HG02610 (cell line): ENCODE data around the gene LPXN.

ENCODE experiments used
- ATAC-seq: cut with Tn5 transposase; IDR thresholded peaks from one replicate; pipeline ENCODE4 v1.9.1; 2021; ENCODE audit warnings: mild to moderate bottlenecking, moderate library complexity; ENCODE audit not compliant: unreplicated experiment

LPXN gene

DNA sequence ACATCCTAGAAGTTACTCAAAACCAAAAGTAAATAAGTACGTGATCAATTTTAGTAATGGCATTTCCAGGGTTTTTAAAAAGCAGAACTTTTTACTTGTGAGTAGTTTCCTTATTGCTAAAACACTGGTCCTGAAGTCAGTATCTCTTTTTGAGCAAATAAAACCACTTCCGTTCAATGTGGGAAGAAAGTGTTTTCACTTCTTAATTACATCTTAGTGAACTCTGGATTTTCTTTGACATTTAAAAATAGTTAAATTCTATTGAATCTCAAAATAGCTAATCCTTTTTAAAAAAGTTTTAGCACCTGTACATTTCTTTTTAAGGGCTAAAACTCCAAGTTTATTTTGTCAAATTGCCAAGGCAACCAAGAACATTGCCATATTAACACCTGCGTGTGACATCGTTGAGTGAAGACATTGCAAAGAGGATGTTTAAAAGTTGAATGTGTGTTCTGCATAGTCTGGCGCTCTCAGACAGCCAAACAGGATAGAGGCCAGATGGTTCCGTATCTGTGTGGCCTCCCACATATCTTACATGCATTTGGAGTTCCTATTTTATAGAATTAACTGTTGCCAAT, 50.5 kb downstream of the LPXN start:
- ATAC-seq = peak; percentile 85

DNA sequence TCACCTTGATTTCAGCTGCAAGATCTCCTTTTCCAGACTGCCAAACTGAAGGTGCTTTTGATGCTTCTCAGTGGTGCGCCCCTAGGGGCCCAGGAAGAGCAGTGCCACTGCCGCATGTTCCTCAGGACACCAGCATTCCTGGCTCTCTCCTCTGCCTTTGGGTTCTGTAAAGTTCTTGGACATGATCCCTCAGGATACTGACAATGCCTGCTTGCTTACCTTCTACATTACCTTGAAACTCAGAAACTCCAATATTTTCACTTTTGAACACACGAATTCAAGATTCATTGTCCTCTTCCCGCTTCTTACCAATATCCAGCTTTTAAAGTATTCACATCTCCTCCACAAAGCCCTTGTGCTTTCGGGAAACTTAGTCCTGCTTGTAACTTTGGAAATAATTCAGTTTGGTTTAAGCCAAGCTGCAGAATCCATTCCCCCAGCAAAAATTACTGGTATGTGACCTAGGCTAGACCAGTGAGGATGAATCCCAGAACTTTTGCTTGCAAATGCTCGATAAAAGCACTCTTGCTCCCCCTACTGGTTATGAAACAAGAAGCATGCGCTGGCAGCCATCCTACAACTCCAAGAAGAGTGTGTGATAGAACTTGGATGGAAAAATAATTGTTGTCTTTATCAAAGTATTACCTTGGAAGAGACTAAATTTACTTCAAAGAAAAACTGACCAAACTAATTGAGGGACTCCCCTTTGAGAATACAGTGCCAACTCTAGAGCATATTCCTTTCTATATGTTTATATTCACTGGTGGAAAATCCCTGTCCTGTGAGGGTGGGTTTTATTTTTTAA, 51.2 kb downstream of the LPXN start:
- ATAC-seq = peak; percentile 35

DNA sequence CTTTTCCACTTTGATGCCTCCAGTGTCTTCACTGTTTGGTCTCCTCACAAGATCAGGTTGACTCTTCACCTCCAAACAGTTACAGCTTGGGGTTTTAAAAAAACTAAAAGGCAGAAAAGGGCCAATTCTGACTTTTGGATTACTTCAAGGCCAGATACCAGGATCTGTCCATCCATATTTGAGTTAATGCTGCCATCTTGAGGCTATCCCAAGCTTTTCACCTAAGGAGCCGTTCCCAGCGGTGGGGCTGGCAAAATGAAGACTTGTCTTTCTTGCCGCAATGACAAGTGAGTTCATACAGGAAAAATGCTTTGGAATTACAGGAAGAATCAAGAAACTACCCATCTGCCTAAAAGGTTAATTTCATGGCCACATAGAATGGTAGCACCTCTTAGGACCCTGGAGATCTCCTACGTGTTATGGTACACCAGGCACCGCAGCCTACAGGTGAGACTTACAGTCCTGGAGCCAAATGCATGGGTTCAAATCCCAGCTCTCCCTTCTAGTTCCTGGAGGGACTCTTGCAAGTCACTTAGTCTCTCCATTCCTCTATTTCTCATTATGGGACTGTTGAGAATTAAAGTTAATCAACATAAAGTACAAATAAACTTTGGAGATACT, 61.8 kb downstream of the LPXN start:
- peak; percentile 61 for ATAC-seq

DNA sequence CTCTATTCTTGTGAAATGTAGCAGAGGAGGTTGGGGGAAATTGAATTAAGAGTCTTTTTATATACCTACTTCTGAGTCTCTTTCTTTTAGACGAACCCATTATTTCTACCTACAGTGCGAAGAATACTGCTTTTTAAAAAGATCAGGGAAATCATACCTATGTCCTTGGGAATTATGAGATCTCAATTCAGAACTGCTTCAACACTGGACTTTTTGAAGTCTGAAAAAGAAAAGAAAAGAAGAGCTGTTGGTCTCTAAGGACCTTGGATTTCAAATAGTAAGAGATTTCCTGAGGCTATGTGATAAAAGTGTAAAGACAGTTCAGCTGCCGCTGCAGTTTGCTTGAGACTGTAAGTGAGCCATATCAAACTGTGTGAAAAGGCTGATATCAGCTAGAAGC, 64.0 kb downstream of the LPXN start:
- no peak for ATAC-seq

DNA sequence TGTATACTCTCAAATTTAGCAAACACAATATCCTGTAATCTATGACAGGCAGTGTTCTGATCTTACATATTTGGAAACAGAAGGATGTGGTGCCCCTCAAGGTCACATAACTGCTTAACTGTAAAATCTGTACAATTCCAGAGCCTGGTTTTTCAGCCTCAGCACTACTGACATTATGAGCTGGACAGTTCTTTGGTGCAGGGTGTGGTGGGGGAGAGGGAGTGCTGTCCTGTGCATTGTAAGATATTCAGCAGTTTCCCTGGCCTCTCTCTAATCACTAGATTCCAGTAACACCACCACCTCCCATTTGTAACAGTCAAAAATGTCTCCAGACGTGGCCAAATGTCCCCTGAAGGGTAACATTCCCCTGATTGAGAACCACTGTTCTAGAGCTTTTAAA, 65.9 kb downstream of the LPXN start:
- no peak for ATAC-seq

DNA sequence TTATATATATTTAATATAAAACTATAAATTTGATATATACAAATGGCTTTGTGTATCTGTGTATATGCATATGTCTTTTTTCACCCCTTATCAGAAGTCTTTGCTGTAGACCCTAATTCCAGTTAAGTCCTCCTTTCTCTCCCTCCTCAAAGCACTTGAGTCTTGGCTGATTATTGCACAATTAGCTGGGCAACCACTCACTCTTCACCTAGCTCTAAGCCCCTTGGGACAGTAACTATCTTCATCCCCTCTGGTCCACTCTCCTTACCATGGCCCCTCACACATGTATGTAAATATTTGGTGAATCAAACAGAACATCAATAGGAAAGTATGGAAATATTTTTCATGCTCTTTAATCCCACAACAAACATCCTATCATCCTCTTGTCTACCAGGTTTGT, 66.8 kb downstream of the LPXN start:
- no peak for ATAC-seq

DNA sequence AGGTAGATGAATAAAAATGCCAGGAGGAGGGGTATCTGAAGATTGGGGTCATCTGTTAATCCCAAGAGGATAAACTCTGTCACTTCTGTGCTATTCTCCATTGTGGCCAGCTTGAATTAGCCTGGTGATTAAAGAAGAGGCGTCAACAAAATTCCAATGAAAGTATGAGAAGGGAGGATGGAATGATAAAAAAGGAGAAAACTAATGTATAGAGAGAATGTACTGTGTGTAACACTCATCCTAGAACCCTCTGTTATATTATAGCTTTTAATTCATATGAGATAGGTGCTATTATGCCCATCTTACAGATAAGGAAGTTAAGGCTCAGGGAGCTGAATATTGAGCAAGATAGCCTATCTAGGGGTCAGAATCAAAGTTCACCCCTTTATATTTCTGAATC, 67.7 kb downstream of the LPXN start, which contains the start of gene OR5B21:
OR5B21 (minus strand) TSS at position 101 of the 400 bp plus-strand sequence; CDS start at position 101, 0 bp downstream.
- ATAC-seq = no peak

DNA sequence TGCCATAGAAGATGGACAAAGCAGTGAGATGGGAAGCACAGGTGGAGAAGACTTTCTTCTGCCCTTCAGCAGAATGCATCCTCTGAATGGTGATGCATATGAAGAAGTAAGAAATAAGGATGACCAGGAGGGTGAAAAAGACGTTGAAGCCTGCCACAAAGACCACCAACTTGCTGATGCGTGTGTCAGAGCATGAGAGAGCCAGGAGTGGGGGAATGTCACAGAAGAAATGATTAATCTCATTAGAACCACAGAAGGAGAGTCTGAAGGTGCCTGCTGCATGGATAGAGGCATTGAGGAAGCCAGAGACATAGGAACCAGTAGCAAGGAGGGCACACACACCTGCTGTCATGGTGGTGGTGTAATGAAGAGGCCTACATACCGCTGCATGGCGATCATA, 68.3 kb downstream of the LPXN start:
- ATAC-seq = no peak

DNA sequence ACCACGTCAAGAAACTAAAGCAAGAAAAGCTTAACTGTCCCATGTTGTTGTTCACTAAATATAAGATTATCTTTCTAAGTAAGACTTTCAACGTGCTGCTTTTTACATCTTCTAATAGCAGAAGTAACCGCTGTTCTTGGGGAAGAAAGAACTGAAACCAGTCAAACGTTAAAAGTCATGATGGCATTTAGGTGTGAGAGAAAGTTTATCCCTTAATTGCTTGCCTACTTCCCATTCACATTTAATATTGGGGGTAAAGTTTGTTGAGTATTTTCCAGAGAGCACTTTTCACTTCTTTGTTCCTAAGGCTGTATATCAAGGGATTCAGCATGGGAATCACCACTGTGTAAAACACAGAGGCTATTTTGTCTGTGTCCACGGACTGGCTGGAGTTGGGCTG, 68.7 kb downstream of the LPXN start:
- no peak for ATAC-seq

DNA sequence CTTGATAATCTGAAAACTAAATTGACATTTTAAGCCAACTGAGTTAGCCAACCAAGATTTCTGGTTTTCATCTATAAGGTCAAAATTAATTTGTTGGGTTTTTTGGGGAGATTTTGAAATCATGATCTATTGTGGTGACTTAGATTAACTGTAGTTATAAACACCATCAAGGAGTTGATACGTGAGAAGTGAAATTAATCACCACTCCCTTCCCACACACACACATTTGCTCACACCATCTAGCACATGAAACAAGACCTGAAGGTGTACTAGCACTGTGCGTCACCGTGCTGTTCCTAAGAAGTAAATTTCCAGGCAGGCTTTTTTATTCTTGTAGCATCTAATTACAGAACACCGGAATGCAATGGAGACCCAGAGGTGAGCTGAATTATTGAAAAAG, 69.8 kb downstream of the LPXN start:
- ATAC-seq = no peak

DNA sequence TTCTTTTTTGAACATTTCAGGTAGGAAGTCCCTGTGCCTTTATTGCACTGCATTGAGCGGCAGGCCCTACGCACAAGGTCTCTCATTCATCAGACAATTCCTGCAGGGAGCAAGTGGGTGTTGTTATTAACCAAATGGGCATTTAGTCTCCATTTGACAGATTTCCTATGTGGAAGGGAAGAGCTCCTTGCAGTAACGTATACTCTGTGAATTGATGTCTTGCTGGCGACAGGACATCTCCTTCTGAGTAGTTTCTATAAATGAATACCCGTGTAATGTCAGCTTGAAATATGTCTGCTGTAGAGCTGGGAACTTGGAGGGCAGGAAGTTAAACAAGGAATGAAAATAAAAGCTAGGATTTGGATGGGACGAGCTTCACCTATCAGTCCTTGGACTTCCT, 71.4 kb downstream of the LPXN start:
- ATAC-seq = no peak

DNA sequence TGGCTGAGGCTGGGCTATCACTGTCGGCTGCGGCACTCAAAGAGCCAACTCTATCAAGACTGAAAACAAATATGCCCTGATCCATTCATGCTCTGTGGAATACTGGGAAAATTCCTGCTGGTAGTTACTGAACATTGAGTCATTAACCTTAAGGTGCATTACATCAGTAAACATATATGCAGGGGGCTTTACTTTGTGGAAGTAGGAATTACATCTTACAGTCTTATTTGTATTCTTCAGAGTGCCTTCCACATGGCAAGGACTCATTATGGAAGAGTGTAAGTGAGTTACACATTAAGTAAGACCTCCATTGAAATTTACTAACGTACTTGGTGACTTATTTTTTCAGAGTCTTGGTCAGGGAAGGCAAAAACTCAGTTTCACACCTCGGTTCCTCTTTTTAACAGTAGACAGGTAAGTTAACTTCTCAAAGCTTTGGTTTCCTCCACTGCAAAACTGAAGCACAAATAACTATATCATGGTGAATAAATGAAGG, 72.2 kb downstream of the LPXN start:
- peak; percentile 83 for ATAC-seq

DNA sequence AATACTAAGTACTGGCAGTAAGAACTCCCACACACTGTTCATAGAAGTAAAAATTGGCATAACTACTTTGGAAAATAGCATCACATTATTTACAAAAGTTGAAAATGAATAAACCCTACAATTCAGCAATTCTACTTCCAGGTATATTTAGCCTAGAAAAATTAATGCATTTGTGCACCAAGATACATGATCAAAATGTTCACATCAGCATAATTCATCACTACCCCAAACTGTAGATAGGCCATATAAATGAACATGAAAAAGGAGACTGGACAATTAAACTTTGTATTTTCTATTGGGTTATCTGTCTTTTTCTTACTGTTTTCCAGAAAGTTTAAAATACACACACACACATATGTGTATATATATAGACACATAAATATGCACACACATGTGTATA, 73.7 kb downstream of the LPXN start:
- no peak for ATAC-seq

DNA sequence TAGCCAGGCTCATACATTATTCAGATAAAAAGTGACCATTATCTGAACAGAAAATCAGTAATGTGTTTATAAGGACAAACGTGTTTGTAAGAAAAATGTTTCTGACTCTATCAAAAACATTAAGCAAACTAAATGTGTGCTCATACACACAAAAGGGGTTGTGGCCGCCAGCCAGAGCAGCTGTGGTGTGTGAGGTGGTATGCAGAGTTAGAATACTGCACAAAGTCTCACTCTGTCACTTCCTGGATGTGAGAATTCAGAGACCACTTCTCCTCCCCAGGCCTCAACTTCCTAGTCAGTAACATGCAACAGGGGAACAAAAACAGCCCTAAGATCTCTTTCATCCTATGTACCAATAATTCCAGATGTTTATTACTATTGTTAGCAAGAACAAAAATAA, 77.2 kb downstream of the LPXN start:
- no peak for ATAC-seq

DNA sequence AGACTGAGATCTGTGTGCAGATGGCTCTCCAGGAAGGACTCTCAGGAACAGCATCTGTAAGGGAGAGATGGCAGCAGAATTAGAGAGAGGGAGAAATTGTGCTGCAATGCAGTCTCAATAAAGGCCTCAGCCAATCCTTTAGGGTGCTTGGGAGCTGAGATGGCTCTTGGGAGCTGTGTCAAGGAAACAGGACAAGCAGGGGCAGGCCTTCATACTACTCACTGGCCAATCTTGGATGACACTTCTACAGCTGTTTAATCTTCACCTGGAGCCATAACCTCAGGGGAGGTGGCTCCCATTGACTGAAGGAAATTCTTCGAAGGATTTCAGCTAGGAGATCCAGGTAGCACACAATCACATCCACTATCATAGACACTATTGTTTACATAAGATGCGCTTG, 77.7 kb downstream of the LPXN start:
- no peak for ATAC-seq

DNA sequence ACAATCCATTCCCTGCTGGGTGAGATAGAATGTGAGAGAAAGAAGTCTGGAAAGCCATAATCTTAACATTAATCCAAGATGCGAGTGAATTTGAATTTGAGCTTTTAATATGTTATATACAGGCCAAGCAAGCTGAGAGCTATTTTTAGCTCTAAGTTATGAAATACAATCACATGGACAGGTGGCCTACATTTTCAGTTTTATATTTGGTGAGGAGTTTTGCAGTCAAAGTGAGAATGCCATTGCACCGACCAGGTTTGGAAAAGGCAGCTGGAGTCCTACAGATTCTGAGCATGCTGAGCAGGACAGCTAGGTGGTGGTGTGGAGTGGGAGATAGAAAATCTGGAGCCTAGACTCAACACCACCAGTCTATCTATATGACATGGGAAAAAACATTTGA, 79.8 kb downstream of the LPXN start:
- no peak for ATAC-seq

DNA sequence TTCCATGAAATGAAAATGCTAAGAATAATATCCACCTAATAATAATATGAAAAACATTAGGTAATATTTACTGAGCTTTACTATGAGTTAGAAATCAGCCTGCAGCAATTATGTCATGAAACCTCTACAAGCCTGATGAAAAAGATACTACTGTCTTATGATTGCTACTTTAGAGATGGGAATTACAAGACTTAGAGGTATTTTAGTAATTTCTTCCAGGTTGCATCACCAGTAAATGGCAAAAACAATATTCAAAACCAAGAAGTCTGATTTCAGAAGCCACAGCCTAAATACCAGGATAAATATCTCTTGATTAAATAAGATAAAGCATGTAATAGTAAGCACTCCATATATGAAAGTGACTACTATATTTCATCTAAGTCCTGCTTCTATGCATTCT, 81.6 kb downstream of the LPXN start:
- ATAC-seq = no peak

DNA sequence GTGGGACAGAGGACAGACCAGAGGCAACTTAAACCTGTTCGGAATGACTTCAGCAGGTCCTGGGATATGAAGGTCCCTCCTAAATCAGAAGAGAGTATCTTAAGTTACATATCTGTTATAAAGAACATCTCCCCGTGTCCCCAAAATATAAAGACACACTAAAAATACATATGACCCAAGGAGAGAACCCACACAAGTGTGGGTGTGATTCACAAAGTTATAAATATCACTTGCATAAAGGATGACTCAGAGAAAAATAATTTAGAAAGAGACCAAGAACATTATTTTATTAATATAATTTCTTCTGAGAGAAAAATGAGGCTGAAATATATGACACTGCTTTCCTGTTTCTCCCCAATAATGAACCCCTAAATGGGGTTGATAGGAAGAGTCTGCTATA, 82.0 kb downstream of the LPXN start:
- ATAC-seq = no peak

DNA sequence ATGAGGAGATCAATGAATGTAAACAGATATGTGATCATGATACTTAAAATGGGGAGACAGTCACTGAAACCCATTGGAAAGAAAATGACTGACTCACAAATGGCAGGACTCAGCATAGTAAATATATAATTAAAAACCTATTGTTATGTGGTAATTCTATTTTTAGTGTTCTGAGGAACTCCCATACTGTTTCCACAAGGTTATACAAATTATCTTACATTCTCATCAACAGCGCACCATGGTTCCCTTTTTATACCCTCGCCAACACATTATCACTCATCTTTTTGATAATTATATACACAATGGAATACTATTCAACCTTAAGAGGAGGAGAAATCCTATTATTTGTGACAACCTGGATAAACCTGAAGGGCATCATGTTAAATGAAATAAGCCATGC, 84.8 kb downstream of the LPXN start:
- ATAC-seq = no peak

DNA sequence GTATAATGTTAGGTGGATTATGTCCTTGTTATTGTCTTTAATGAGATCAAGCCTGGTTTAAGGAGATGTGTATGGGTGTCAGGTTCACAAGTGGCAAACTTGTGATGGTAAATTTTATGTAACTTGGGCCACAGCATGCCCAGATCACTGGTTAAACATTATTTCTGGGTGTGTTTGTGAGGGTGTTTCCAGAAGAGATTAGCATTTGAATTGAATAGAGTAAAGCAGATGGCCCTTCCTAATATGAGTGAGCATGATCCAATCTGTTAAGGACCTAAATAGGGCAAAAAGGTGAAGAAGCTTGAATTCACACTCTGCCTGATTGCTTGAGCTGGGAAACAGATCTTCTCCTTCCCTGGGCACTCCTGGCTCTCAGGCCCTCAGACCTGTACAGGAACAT, 88.5 kb downstream of the LPXN start:
- no peak for ATAC-seq

DNA sequence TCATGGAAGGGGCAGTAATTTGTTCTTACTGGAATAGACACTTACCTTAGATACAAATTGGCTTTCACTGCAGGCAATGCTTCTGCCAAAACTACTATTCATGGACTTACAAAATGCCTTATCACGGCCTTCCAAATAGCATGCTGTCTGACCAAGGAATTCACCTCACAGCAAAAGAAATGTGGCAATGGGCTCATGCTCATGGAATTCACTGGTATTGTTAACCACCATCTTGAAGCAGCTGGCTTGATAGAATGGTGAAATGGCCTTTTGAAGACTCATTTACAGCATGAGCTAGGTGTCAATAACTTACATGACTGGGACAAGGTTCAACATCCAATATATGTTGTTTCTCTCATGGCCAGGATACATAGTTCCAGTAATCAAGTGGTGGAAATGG, 89.7 kb downstream of the LPXN start:
- no peak for ATAC-seq
